Stimulated activated CD4-positive, alpha-beta T cell treated with anti-CD3 and anti-CD28 coated beads, Interleukin-12 subunit alpha, Interleukin-12 subunit beta, amount 100 ng/mL, for 48 hours (primary cell): ENCODE data around the gene ADAMTS12.

Experiments used
- DNase-seq, 3 donors: peaks; one replicate each; pipeline ENCODE4 v3.0.0-alpha.2; 2020; ENCODE audit warnings: low read depth in 2 of 3, low spot score in 1 of 3

The ADAMTS12 gene

GRCh38 chr5:33843579-33843978 lies 48.2 kb downstream of the ADAMTS12 start:
- DNase-seq = no peak

GRCh38 chr5:33842456-33842855 lies 49.3 kb downstream of the ADAMTS12 start:
- DNase-seq = no peak

GRCh38 chr5:33841891-33842290 lies 49.9 kb downstream of the ADAMTS12 start:
- no peak for DNase-seq

- DNase-seq = no peak
Observed at GRCh38 chr5:33840927-33841547, 50.8 kb downstream of the ADAMTS12 start.

DNA sequence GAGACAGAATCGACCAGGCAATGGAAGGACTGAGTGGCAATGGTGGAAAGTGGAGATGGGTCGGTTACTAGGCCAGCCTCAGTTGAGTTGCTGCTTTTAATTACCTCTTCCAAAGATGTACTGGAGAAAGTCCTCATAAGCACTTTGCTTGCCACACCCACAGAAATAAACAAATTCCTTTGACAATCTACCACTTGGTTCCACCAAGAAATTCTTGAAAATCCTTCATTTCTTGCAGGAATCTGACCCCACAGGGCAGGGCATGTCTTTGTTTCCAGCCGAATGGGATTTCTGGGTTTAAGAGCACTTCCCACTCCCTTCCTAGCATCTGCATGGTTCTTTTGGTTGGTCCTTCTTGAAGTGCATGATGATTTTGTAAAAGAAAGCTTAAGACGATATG lies 54.5 kb downstream of the ADAMTS12 start:
- DNase-seq = no peak

DNA sequence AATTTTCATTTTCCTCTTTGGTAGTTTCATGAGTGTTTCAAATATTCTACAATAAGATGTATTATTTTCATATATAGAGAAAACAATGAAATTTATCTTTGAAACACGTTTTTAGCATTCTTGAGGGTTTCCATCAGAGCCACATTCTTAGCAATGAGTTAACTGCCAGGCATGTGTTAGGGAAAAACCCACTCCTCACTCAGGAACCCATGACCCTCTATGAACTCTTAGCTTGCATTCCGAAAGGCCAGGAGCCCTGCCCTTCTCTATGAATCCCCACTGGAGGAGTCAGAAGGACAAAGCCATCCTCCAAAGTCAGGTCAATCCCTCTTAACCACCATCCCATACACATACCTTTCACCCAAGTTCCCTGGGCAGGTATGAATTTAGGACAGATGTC lies 57.5 kb downstream of the ADAMTS12 start:
- DNase-seq = no peak

DNA sequence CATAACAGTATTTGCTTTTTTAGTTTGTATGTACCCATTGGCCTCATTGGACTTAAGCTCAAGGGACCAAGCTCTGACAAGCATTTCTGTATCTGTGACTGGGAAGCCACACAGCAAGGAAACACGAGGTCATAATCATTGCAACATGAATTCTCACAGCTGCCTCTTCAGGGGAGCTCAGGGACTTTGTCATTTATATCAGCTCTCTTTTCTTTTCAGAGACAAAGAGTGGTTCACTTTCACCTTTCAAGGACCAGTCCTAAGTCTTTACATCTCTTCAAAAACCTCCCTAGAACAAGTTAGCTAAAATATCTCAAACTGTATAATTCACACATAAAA lies 58.6 kb downstream of the ADAMTS12 start:
- DNase-seq = no peak

DNA sequence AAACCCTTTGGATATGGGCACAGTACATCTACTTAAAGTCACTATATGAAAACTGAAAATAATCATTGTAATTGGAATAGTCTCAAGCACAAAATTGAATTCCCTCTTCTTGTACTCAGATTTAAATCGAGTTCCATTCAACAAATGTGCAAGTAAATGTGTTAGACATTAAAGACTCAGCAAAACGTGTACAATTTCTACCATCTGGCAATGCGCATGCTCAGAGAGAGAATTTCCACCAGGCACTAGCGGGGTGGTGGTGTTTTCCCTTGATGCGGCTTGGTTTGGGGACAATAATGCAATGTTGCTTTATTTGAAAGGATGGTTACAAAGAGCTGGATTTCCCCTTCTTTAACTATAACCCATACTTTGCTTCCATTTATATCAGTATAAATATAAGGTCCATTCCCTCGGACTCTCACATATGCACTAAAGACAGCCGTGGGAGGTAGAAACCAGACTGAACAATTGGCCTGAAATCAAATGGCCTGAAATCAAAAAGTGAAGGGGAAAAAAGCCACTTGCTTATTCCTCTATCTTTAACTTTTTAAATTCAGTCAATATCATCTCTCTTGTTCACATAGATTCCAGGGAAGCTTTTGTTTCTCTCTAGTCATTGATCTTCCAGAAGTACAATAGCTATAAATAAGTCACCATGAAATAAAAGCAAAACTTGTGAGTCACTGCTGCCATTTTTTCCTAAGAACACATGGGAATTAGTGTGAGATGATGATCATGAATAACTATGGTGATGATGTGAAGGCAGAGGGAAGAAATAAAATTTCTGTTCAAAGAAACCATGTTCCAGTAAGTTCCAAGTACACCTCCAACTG lies 59.2 kb downstream of the ADAMTS12 start:
- DNase-seq = no peak

DNA sequence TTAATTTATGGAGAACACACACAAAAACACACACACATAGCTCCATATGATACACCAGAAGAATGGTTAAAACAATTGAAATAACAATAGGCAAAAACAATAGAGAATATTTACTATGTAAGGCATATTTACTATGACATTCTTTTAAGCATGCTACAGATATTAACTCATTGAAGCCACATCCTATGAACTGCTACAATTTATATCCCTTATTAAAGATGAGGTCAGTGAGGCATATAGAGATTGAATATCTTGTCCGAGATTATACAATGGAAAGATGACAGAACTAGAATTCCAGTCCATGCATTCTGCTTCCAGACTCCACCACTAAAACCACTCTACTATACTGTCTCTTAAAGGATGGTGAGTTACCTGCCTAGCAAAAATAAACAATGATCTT lies 60.7 kb downstream of the ADAMTS12 start:
- no peak for DNase-seq

GRCh38 chr5:33829430-33829829 lies 62.4 kb downstream of the ADAMTS12 start:
- DNase-seq = no peak

DNA sequence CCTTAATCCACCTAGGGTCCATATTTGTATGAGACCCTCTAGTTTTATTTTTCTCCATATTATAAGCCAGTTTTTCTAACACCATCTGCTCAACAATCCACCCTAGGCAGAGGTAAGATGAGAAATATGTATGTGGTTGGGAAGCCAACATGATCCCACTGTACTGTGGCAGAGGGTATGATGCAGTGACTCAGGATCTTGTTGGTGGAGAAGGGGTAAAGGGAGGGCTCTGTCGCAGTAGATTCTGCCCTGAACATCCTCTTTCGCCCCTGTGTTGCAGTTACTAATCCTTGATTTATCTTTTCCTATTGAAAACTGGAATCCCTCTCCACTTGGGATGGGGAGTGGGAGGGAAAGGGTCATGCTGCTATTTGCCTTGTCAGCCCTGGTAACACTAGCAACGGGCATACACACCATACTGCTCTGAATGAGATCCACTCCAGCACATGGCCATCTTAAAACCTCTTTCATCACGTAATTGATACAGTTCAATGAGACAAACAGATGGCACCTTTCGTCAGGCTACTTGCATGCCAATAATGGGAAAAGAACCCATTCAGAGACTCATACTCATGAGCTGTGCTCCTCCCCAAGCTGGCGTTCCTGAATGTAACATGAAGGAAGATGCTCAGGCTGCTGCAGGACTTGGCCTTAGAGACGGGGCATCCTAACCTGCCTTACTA lies 63.0 kb downstream of the ADAMTS12 start:
- no peak for DNase-seq

DNA sequence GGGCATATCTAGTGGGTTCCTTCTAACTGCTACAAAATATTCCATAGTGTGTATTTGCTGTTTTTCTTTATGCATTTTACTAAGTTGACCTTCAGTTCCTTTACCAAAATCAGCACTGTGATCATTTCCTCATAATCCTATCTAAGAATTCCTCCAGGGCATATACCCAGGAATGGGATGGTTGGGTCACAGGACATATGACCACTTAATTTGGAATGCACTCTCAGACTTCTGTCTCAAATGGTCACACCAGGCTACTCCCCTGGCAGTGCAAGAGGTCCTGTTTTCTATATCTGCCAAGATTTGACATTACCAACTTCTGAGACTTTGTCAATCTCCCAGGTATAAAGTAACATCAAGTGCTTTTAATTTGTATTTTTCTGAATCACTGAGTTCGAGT lies 63.9 kb downstream of the ADAMTS12 start:
- DNase-seq = no peak

DNA sequence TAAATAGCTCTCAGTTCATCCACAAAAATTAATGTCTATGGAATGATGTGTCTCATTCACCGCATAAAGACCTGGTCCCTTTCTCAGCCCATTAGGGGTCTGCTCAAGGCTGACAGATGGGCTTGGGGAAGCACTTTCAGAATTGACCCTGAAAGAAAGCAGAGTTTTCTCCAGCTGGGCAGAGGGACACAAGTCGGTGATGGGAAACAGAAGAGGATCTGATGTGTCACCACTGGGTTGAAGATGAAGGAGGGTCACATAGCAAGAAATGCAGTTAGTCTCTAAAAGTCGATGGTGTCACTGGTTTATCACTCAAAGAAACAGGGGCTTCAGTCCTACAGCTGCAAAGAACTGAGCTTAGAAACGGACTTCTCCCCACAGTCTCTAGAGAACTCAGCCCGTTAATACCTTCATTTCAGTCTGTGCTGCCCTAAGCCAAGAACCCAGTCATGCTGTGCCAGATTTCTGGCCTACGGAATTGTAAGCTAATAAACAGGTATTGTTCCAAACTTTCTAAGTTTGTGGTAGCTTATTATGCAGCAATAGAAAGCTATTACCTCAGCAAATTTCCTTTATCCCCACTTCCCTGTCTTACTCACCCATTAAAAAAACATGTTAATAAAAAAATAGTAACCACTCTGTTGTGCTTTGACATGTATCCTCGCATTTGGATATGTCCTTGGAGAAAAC lies 64.6 kb downstream of the ADAMTS12 start:
- DNase-seq = no peak

DNA sequence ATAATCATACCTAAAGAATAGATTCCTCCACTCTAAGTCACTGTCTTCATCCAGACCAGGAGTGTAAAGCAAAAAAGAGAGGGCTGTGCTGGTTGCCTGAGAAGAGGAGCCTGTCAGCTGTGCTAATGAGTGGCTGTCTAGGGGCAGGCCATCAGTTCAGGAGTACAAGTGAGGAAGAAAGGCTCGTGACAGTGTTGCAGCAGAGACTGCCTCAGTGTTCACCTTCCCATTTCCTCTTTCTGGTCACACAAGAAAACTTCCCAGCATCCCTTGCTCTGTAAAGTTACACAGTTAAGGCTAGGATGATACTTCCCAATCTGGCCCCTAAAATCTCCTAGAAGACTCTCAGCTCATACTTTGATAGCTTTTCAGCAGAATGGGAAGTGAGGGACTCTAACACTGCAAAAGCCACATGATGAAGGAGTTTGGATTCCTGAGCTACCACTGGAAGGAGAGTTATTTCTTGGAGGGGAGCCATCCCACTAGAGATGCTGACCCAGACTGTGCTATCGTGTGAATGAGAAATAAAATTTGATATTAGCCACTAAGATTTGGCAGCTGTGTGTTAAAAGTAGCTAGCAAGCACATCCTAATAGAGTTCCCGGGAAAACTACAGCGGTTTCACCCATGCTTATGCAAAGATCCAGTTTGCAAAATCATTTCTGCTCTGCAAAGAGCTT lies 67.1 kb downstream of the ADAMTS12 start:
- DNase-seq = no peak

DNA sequence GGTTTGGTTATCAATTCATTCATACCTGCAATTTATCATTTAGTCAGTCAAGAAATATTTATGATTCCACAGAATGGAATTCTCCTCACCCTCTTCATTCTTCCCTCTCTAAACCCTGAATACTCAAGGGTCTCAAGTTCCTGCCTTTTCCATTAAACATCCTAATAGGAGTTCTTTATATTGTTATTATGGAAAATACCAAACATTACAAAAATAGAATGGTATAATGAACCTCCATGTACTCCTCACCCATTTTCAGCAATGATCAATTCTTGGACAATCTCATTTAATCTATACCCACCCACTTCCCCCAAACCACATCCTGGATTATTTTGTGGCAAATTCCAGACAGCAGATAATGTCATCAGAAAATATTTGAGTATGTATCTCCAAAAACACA lies 74.5 kb downstream of the ADAMTS12 start:
- no peak for DNase-seq

- no peak for DNase-seq
Observed at GRCh38 chr5:33816791-33817190, 75.0 kb downstream of the ADAMTS12 start.

DNA sequence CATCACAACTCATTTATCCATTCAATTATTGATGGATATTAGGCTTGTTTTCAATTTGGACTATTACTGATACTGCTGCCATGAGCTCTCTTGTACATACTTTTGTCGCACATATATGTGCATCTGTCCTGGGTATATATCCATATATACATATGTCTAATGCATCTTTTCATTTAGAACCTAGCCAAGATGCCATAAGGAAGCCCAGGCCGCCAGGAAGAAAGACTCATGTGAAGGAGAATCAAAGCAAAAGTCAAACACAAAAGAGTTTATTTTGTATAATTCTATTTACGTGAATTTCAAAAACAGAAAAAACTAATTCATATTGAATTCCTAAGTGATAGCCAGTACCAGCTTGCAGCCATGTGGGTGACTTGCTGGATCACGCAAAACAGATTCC lies 79.0 kb downstream of the ADAMTS12 start:
- DNase-seq = no peak

GRCh38 chr5:33810491-33811120 lies 81.2 kb downstream of the ADAMTS12 start:
- no peak for DNase-seq

DNA sequence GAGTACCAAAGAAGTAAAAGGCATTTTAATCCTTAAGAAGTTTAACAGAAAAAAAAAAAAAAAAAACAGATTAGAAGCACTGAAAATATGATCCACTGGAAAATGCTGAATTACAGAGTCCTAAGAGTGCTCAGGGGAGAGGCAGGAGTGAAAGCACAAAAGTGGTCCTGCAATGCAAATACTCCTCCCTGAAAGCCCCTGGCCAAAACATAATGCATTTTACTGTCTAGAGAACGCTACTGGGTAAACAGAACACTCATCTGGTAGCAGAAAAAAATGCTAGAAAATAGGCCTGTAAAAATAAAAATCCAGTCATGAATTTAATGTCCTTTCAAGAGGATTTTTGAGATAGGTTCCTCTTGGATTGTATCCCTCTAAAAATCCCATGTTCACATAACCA lies 81.9 kb downstream of the ADAMTS12 start:
- DNase-seq = no peak

DNA sequence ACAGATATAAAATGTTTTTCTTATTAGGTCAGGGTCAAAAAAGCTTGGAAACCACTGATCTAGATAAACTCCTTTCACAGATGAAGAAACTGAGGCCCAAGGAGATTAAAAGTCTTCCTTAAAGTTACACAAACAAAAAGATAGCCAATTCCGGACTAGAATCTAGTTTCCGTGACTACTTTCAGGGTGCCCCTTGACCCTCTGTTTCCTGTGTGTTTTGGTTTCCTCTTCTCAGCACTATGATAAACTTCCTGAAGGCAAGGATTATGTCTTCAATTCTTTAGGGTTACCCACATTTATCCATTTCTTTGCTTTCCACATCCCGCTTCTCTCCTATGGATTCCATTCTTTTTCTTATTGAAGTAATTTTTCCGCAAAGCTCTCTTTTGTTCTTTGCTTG lies 83.1 kb downstream of the ADAMTS12 start:
- DNase-seq = no peak

DNA sequence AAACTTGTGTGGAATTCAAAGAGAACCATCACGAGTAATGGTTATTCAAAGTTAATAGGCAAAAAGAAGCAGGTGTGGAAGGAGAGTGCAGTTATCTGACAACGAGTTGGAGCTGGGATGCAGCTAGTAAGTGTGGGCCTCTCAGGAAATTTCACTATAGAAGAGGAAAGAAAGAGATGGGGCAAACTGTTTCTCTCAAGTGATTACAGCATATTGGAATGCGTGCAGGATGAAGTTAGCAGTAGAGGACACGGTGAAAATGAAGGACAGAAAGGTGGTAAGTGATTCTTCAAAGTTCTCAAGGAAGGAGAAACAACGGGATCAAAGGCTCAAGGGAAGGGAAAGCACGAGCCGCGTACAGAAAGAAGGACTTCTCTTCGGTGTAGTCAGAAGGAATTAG lies 84.0 kb downstream of the ADAMTS12 start:
- DNase-seq = no peak
